ENCODE data around the gene ATP7B.

ATP7B gene

GRCh38 chr13:52009946-52010345 lies 1.3 kb downstream of the ATP7B start:
- no peaks in the 10 kb centered on the region for H3K27me3 ChIP-seq (ENCODE audit: insufficient read depth, poor library complexity, severe bottlenecking)
- no peaks in the 10 kb centered on the region for H3K4me1 ChIP-seq (ENCODE audit: insufficient read depth, poor library complexity, severe bottlenecking)
- DNase-seq (ENCODE audit: low spot score) (no peak), ATAC-seq (ENCODE audit: low read depth) (no peak)
- no peak overlapping the region for H3K27ac ChIP-seq (ENCODE audit: poor library complexity, severe bottlenecking)
- H3K36me3 ChIP-seq (ENCODE audit: low read depth) = no peaks in the 10 kb centered on the region
- H3K9me3 ChIP-seq (ENCODE audit: severe bottlenecking) = no peaks in the 10 kb centered on the region
- TF ChIP-seq CTCF (IDR thresholded peaks at IDR 0.05; ENCODE audit: poor library complexity, severe bottlenecking) = no peak
- no peak overlapping the region for H3K4me3 ChIP-seq (ENCODE audit: severe bottlenecking)

- H3K27me3 ChIP-seq (ENCODE audit: insufficient read depth, poor library complexity, severe bottlenecking) = no peaks in the 10 kb centered on the region
- no peaks in the 10 kb centered on the region for H3K9me3 ChIP-seq (ENCODE audit: severe bottlenecking)
- no peak overlapping the region for H3K4me3 ChIP-seq (ENCODE audit: severe bottlenecking)
- H3K4me1 ChIP-seq (ENCODE audit: insufficient read depth, poor library complexity, severe bottlenecking) = no peaks in the 10 kb centered on the region
- no peaks in the 10 kb centered on the region for H3K36me3 ChIP-seq (ENCODE audit: low read depth)
- ATAC-seq (ENCODE audit: low read depth) = no peak
- no peak for TF ChIP-seq CTCF (IDR thresholded peaks at IDR 0.05; ENCODE audit: poor library complexity, severe bottlenecking)
- no peak overlapping the region for H3K27ac ChIP-seq (ENCODE audit: poor library complexity, severe bottlenecking)
- DNase-seq (ENCODE audit: low spot score) = no peak
Measured at GRCh38 chr13:52006523-52007245, 4.6 kb downstream of the ATP7B start.

DNA sequence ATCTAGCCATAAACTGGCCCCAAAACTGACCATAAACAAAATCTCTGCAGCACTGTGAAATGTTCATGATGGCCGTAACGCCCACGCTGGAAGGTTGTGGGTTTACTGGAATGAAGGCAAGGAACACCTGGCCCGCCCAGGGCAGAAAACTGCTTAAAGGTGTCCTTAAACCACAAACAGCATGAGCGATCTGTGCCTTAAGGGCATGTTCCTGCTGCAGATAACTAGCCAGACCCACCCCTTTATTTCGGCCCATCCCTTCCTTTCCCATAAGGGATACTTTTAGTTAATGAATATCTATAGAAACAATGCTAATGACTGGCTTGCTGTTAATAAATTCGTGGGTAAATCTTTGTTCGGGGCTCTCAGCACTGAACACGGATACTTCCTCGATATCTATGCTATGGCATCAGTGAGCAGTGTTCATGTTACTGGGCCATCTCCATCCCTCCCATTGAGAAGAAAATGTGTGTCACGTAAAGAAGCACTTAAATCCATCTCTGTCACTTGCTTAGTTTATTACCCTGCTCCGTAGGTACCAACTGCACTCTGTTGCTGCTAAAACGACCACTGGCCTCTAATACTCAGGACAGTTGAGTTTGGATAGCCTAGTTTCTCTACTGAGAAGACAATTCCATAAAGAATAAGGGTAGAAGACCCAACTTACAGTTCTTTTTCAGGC lies 5.3 kb downstream of the ATP7B start:
- no peaks in the 10 kb centered on the region for H3K9me3 ChIP-seq (ENCODE audit: severe bottlenecking)
- ATAC-seq (ENCODE audit: low read depth) = no peak

DNA sequence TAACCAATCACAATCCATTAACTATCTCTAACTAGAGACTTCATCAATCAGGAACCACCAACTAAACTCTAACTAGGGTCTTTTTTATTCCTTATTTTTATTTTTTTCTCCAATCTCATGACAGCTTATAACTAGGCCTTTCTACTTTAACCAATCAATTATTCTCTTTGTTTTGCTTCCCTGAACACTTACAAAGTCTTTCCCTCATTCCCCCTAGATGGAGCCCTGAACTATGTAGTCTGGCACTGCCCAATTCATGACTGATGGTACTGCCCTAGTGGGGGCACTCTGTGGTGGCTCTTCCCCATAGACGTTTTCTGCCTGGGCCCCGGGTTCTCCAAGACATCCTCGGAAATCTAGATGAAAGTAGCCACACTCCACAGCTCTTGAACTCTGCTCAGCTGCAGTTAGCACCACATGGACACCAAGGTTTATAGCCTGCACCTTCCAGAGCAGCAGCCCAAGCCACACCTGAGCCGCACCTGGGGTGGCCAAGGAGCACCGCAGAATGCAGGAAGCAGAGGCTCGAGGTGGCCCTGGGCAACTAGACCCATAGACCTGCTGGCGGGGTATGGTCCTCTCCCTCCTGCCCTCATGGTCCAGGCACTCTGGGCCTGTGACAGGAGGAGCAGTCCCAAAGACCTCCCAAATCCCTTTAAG lies 6.6 kb downstream of the ATP7B start:
- ATAC-seq (ENCODE audit: low read depth) (no peak), DNase-seq (ENCODE audit: low spot score) (no peak)
- H3K27me3 ChIP-seq (ENCODE audit: insufficient read depth, poor library complexity, severe bottlenecking) = no peaks in the 10 kb centered on the region
- TF ChIP-seq CTCF (IDR thresholded peaks at IDR 0.05; ENCODE audit: poor library complexity, severe bottlenecking) = no peak
- H3K9me3 ChIP-seq (ENCODE audit: severe bottlenecking) = no peaks in the 10 kb centered on the region
- no peak overlapping the region for H3K4me3 ChIP-seq (ENCODE audit: severe bottlenecking)
- H3K4me1 ChIP-seq (ENCODE audit: insufficient read depth, poor library complexity, severe bottlenecking) = no peaks in the 10 kb centered on the region
- H3K36me3 ChIP-seq (ENCODE audit: low read depth) = no peaks in the 10 kb centered on the region
- H3K27ac ChIP-seq (ENCODE audit: poor library complexity, severe bottlenecking) = no peak overlapping the region

More for the DNA sequence above, 5.3 kb downstream of the ATP7B start:
- Histone ChIP-seq H3K4me3 (ENCODE audit: severe bottlenecking) (no peak overlapping the region), H3K27me3 (ENCODE audit: insufficient read depth, poor library complexity, severe bottlenecking) (no peaks in the 10 kb centered on the region), H3K36me3 (ENCODE audit: low read depth) (no peaks in the 10 kb centered on the region), H3K4me1 (ENCODE audit: insufficient read depth, poor library complexity, severe bottlenecking) (no peaks in the 10 kb centered on the region), H3K27ac (ENCODE audit: poor library complexity, severe bottlenecking) (no peak overlapping the region)
- TF ChIP-seq CTCF (IDR thresholded peaks at IDR 0.05; ENCODE audit: poor library complexity, severe bottlenecking) = no peak
- DNase-seq (ENCODE audit: low spot score) = no peak
